Suprapubic skin (tissue), 3 donors: Measurements from ENCODE around the gene MET.

Experiments used
- CTCF ChIP-seq, 2 donors: fragments of 200-600 bp in 1 of 2; fragments of 450-650 bp in 1 of 2; sonication (generic) in 1 of 2; IDR thresholded peaks; one replicate each; pipeline ENCODE4 v1.5.1; 2016 to 2019; ENCODE audit warnings: antibody characterized with exemption in 2 of 2, mild to moderate bottlenecking in 1 of 2, moderate library complexity in 1 of 2
- POLR2AphosphoS5 ChIP-seq, 3 donors: sonication (generic); formaldehyde crosslinking; IDR thresholded peaks; one replicate each; pipeline ENCODE4 v1.6.1; 2017; ENCODE audit warnings: antibody characterized with exemption in 3 of 3

- TF ChIP-seq POLR2AphosphoS5 (IDR thresholded peaks at IDR 0.05) (no peak), CTCF (IDR thresholded peaks at IDR 0.05) (no peak)
Observed at GRCh38 chr7:116807011-116807560, 135.1 kb downstream of the MET start.
